ENCODE measurements around the gene KIF6.

The KIF6 gene

GRCh38 chr6:39453956-39454524, 271.2 kb downstream of the KIF6 start:
- H3K4me3 ChIP-seq (ENCODE audit: low read length, poor library complexity, severe bottlenecking) = no peak overlapping the region

GRCh38 chr6:39453241-39453640, 272.0 kb downstream of the KIF6 start:
- TF ChIP-seq CTCF (conservative IDR thresholded peaks at IDR 0.05; ENCODE audit: low read length) (no peak), EZH2phosphoT487 (IDR thresholded peaks at IDR 0.05; ENCODE audit: borderline replicate concordance) (no peak)
- no peaks in the 10 kb centered on the region for H3K27me3 ChIP-seq (ENCODE audit: insufficient read depth, low read length, poor library complexity, severe bottlenecking)
- no peak overlapping the region for H3K9ac ChIP-seq (ENCODE audit: low read depth, low read length, poor library complexity, severe bottlenecking)
- H3K4me1 ChIP-seq (ENCODE audit: insufficient read depth, low read length, poor library complexity, severe bottlenecking) = no peaks in the 10 kb centered on the region
- H3F3A ChIP-seq (ENCODE audit: low read depth) = no peaks in the 10 kb centered on the region
- H3K36me3 ChIP-seq (ENCODE audit: insufficient read depth, low read length) = no peaks in the 10 kb centered on the region
- no peaks in the 10 kb centered on the region for H4K20me1 ChIP-seq (ENCODE audit: insufficient read depth, low read length, poor library complexity, severe bottlenecking)
- no peak overlapping the region for H3K4me2 ChIP-seq (ENCODE audit: low read depth, low read length, poor library complexity, severe bottlenecking)
- no peaks in the 10 kb centered on the region for H3K9me3 ChIP-seq (ENCODE audit: insufficient read depth, low read depth, low read length)
- no peak overlapping the region for H2AFZ ChIP-seq (ENCODE audit: low read length)
- H3K9me2 ChIP-seq (replicated peaks; ENCODE audit: low read depth, low read length) = no peaks in the 10 kb centered on the region
- H3K4me3 ChIP-seq (ENCODE audit: low read length, poor library complexity, severe bottlenecking) = no peak overlapping the region
- no peaks in the 10 kb centered on the region for H3K79me2 ChIP-seq (ENCODE audit: insufficient read depth, low read length)

More at GRCh38 chr6:39453956-39454524, 271.2 kb downstream of the KIF6 start:
- H3F3A ChIP-seq (ENCODE audit: low read depth) = no peaks in the 10 kb centered on the region
- no peak overlapping the region for H3K9ac ChIP-seq (ENCODE audit: low read depth, low read length, poor library complexity, severe bottlenecking)
- H3K4me1 ChIP-seq (ENCODE audit: insufficient read depth, low read length, poor library complexity, severe bottlenecking) = no peaks in the 10 kb centered on the region
- no peaks in the 10 kb centered on the region for H3K27me3 ChIP-seq (ENCODE audit: insufficient read depth, low read length, poor library complexity, severe bottlenecking)
- no peaks in the 10 kb centered on the region for H3K9me3 ChIP-seq (ENCODE audit: insufficient read depth, low read depth, low read length)
- H3K4me2 ChIP-seq (ENCODE audit: low read depth, low read length, poor library complexity, severe bottlenecking) = no peak overlapping the region
- no peaks in the 10 kb centered on the region for H3K79me2 ChIP-seq (ENCODE audit: insufficient read depth, low read length)
- no peak for TF ChIP-seq EZH2phosphoT487 (IDR thresholded peaks at IDR 0.05; ENCODE audit: borderline replicate concordance)
- TF ChIP-seq CTCF (conservative IDR thresholded peaks at IDR 0.05; ENCODE audit: low read length) = no peak
- H2AFZ ChIP-seq (ENCODE audit: low read length) = no peak overlapping the region
- no peaks in the 10 kb centered on the region for H3K9me2 ChIP-seq (replicated peaks; ENCODE audit: low read depth, low read length)
- no peaks in the 10 kb centered on the region for H3K36me3 ChIP-seq (ENCODE audit: insufficient read depth, low read length)
- no peaks in the 10 kb centered on the region for H4K20me1 ChIP-seq (ENCODE audit: insufficient read depth, low read length, poor library complexity, severe bottlenecking)

GRCh38 chr6:39452306-39453145, 272.7 kb downstream of the KIF6 start:
- no peak overlapping the region for H2AFZ ChIP-seq (ENCODE audit: low read length)

More at GRCh38 chr6:39452306-39453145, 272.7 kb downstream of the KIF6 start:
- no peak overlapping the region for H3K4me2 ChIP-seq (ENCODE audit: low read depth, low read length, poor library complexity, severe bottlenecking)
- no peaks in the 10 kb centered on the region for H3K36me3 ChIP-seq (ENCODE audit: insufficient read depth, low read length)
- H3F3A ChIP-seq (ENCODE audit: low read depth) = no peaks in the 10 kb centered on the region
- no peak for TF ChIP-seq CTCF (conservative IDR thresholded peaks at IDR 0.05; ENCODE audit: low read length)
- TF ChIP-seq EZH2phosphoT487 (IDR thresholded peaks at IDR 0.05; ENCODE audit: borderline replicate concordance) = no peak
- no peaks in the 10 kb centered on the region for H4K20me1 ChIP-seq (ENCODE audit: insufficient read depth, low read length, poor library complexity, severe bottlenecking)
- no peak overlapping the region for H3K4me3 ChIP-seq (ENCODE audit: low read length, poor library complexity, severe bottlenecking)
- no peaks in the 10 kb centered on the region for H3K79me2 ChIP-seq (ENCODE audit: insufficient read depth, low read length)
- no peaks in the 10 kb centered on the region for H3K9me2 ChIP-seq (replicated peaks; ENCODE audit: low read depth, low read length)
- H3K27me3 ChIP-seq (ENCODE audit: insufficient read depth, low read length, poor library complexity, severe bottlenecking) = no peaks in the 10 kb centered on the region
- H3K4me1 ChIP-seq (ENCODE audit: insufficient read depth, low read length, poor library complexity, severe bottlenecking) = no peaks in the 10 kb centered on the region
- no peak overlapping the region for H3K9ac ChIP-seq (ENCODE audit: low read depth, low read length, poor library complexity, severe bottlenecking)
- no peaks in the 10 kb centered on the region for H3K9me3 ChIP-seq (ENCODE audit: insufficient read depth, low read depth, low read length)

Measured in Loucy (cell line).